Panc1 (cell line): ENCODE results near the gene THSD7A. TPM values are rescaled to one million over a fixed set of nuclear protein-coding genes. Genes with fewer than 3 reads are reported as not detected.

Source experiments
- ATAC-seq: fragments of 200-7000 bp; cut with Tn5 transposase; 2 replicates; pipeline ENCODE4 v1.9.1; 2020; ENCODE audit warnings: mild to moderate bottlenecking, moderate library complexity
- BruUV-seq: library from RNA; stranded (reverse); fragments of 400-500 nt; replicated peaks from 2 replicates; lab custom pipeline; 2021; lab: Mats Ljungman, UMichigan
- CTCF ChIA-PET: fragments of 300-600 bp; sonication (Branson Sonifier 250); formaldehyde crosslinking; loops from one replicate; lab custom pipeline; 2022; ENCODE audit warnings: antibody characterized with exemption; lab: Charles Lee
- POLR2A ChIA-PET: fragments of 300-600 bp; sonication (Branson Sonifier 250); formaldehyde crosslinking; loops from one replicate; lab custom pipeline; 2022; ENCODE audit warnings: antibody characterized with exemption; lab: Charles Lee
- DNase-seq: peaks from one replicate; pipeline ENCODE4 v3.0.0-alpha.2; 2010; ENCODE audit warnings: low read depth, low spot score
- H3K27ac ChIP-seq: 2 replicates; pipeline ENCODE4 v1.5.1; 2011; ENCODE audit warnings: mild to moderate bottlenecking, low read length, inconsistent platforms
- H3K27me3 ChIP-seq: fragments of 200-500 bp; sonication (Bioruptor generic); 2 replicates; pipeline ENCODE4 v1.6.0; 2014; ENCODE audit warnings: low read length, inconsistent platforms; ENCODE audit not compliant: control insufficient read depth, insufficient read depth
- H3K36me3 ChIP-seq: fragments of 200-500 bp; sonication (Bioruptor generic); 2 replicates; pipeline ENCODE4 v1.5.1; 2014; ENCODE audit warnings: inconsistent platforms, mild to moderate bottlenecking, low read length, moderate library complexity; ENCODE audit not compliant: control insufficient read depth, insufficient read depth
- H3K4me1 ChIP-seq: 2 replicates; pipeline ENCODE4 v1.5.1; 2011; ENCODE audit warnings: inconsistent platforms, mild to moderate bottlenecking, low read length, moderate library complexity; ENCODE audit not compliant: control insufficient read depth, insufficient read depth
- H3K4me3 ChIP-seq, 2 experiments: 2 replicates each; pipeline ENCODE4 v1.5.1; 2011 to 2012; ENCODE audit warnings: low read depth in 2 of 2, low read length in 2 of 2, mild to moderate bottlenecking in 2 of 2, inconsistent platforms in 1 of 2, moderate library complexity in 1 of 2
- H3K9me3 ChIP-seq: fragments of 200-500 bp; sonication (Bioruptor generic); 2 replicates; pipeline ENCODE4 v1.5.1; 2014; ENCODE audit warnings: low read depth, mild to moderate bottlenecking, inconsistent platforms, low read length, moderate library complexity; ENCODE audit not compliant: control insufficient read depth, insufficient read depth
- POLR2AphosphoS5 ChIP-seq: IDR thresholded peaks from 2 replicates; pipeline ENCODE4 v1.6.1; 2012; ENCODE audit warnings: mild to moderate bottlenecking, low read depth, low read length, moderate library complexity
- SIN3A ChIP-seq: IDR thresholded peaks from 2 replicates; pipeline ENCODE4 v1.6.1; 2012; ENCODE audit warnings: low read depth, mild to moderate bottlenecking, low read length, moderate library complexity, borderline replicate concordance; ENCODE audit not compliant: insufficient read depth
- TCF7L2 ChIP-seq: IDR thresholded peaks from 2 replicates; pipeline ENCODE4 v1.6.1; 2011; ENCODE audit warnings: mild to moderate bottlenecking, low read depth, low read length, inconsistent platforms
- in situ Hi-C: cut with HindIII; loops from 2 replicates; pipeline ENCODE4 v1.10.0; 2016; ENCODE audit warnings: low sequenced_read_pairs, low pct_unique_long_range_greater_than_20kb
- intact Hi-C: fragments of 100-400 bp; cut with micrococcal nuclease; formaldehyde crosslinking; loops from one replicate; pipeline ENCODE4 v1.10.0; 2022; ENCODE audit not compliant: unreplicated experiment
- total RNA-seq: library from RNA; stranded (reverse); gene quantifications from one replicate; pipeline ENCODE4 v1.2.1, GENCODE V29; 2021; ENCODE audit not compliant: unreplicated experiment
- TF ChIP-seq, protein P1 (sequence below): fragments of 450-650 bp; IDR thresholded peaks from 2 replicates; pipeline ENCODE4 v1.5.1; 2017; ENCODE audit warnings: mild to moderate bottlenecking
- TF ChIP-seq, protein P2 (sequence below), 2 experiments: IDR thresholded peaks; 2 replicates each; pipeline ENCODE4 v1.6.1; 2011 to 2012; ENCODE audit warnings: low read depth in 2 of 2, control low read depth in 1 of 2, low read length in 1 of 2, mild to moderate bottlenecking in 1 of 2, moderate library complexity in 1 of 2; ENCODE audit not compliant: insufficient read depth in 1 of 2

Gene THSD7A
- total RNA-seq, 1 experiment from 2014 or later, result 38.6 TPM

DNA sequence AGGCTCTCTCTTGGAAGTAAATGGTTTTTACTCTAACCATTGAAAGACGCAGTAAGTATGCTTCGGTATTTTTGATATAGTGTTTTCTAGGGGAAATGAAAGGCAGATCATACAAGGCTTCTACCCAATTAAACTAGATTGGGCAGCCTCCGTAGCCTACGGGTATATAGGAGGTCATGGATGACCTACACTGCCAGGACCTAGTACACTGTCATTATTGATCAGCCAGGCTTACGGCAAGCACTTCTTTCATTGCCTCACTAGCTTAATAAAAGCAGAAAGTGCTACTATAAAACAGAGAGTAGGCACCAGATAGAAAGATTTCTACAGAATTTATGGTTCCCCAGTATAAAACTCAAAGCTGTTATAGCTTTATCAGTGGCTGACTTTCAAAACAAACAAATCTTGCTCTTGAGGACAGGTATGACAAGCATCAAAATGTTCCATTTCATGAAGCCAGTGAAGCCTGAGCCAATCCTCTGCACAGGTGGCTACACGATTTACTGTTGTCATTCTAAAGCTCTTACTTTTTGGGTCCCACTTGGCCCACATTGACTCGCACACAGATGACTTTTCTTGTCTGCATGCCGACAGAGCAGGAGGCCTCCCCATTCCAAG, 358.1 kb downstream of the THSD7A start:
- H3K27ac ChIP-seq, result no peak overlapping the region
- no peaks in the 10 kb centered on the region for H3K9me3 ChIP-seq
- ChIA-PET CTCF (no interaction called here), POLR2A (no interaction called here)
- no TSS peak for BruUV-seq
- H3K27me3 ChIP-seq, result no peaks in the 10 kb centered on the region
- H3K4me1 ChIP-seq, result no peaks in the 10 kb centered on the region
- no peaks in the 10 kb centered on the region; the same call in 1 of the 2 replicates for H3K36me3 ChIP-seq
- H3K4me3 ChIP-seq, result no peak overlapping the region
- in situ Hi-C loops, result no loop called here
- intact Hi-C loops, result no loop called here
- ATAC-seq (no peak), DNase-seq (no peak)
- no peak for TF ChIP-seq TCF7L2
- TF ChIP-seq POLR2AphosphoS5, result no peak

DNA sequence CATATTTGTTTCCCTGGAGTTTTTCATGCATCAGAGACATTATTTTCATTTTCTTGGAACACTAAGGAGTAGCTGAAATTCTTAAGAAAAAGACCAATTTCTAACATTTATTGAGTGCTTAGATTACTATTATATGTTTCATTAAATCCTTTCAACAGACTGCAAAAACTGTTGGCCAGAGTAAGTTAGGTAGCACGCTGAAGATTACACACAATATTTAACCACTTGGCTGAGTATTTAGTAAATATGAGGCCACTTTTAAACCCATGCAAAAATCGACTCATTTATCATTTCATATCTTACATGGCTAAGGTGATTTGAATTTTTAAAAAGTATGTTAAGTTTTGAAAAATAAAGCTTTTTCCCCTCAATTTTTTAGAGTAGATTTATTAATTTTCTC, 358.8 kb downstream of the THSD7A start:
- intact Hi-C loops (no loop called here), in situ Hi-C loops (no loop called here)
- Histone ChIP-seq H3K27me3 (no peaks in the 10 kb centered on the region), H3K27ac (no peak overlapping the region), H3K9me3 (no peaks in the 10 kb centered on the region), H3K4me1 (no peaks in the 10 kb centered on the region), H3K36me3 (no peaks in the 10 kb centered on the region; the same call in 1 of the 2 replicates), H3K4me3 (no peak overlapping the region)
- ChIA-PET POLR2A (no interaction called here), CTCF (no interaction called here)
- TF ChIP-seq SIN3A (no peak), TCF7L2 (no peak), POLR2AphosphoS5 (no peak)
- TF ChIP-seq, protein P1, sequence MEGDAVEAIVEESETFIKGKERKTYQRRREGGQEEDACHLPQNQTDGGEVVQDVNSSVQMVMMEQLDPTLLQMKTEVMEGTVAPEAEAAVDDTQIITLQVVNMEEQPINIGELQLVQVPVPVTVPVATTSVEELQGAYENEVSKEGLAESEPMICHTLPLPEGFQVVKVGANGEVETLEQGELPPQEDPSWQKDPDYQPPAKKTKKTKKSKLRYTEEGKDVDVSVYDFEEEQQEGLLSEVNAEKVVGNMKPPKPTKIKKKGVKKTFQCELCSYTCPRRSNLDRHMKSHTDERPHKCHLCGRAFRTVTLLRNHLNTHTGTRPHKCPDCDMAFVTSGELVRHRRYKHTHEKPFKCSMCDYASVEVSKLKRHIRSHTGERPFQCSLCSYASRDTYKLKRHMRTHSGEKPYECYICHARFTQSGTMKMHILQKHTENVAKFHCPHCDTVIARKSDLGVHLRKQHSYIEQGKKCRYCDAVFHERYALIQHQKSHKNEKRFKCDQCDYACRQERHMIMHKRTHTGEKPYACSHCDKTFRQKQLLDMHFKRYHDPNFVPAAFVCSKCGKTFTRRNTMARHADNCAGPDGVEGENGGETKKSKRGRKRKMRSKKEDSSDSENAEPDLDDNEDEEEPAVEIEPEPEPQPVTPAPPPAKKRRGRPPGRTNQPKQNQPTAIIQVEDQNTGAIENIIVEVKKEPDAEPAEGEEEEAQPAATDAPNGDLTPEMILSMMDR, result no peak
- TF ChIP-seq, protein P2, sequence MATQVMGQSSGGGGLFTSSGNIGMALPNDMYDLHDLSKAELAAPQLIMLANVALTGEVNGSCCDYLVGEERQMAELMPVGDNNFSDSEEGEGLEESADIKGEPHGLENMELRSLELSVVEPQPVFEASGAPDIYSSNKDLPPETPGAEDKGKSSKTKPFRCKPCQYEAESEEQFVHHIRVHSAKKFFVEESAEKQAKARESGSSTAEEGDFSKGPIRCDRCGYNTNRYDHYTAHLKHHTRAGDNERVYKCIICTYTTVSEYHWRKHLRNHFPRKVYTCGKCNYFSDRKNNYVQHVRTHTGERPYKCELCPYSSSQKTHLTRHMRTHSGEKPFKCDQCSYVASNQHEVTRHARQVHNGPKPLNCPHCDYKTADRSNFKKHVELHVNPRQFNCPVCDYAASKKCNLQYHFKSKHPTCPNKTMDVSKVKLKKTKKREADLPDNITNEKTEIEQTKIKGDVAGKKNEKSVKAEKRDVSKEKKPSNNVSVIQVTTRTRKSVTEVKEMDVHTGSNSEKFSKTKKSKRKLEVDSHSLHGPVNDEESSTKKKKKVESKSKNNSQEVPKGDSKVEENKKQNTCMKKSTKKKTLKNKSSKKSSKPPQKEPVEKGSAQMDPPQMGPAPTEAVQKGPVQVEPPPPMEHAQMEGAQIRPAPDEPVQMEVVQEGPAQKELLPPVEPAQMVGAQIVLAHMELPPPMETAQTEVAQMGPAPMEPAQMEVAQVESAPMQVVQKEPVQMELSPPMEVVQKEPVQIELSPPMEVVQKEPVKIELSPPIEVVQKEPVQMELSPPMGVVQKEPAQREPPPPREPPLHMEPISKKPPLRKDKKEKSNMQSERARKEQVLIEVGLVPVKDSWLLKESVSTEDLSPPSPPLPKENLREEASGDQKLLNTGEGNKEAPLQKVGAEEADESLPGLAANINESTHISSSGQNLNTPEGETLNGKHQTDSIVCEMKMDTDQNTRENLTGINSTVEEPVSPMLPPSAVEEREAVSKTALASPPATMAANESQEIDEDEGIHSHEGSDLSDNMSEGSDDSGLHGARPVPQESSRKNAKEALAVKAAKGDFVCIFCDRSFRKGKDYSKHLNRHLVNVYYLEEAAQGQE (IDR thresholded peaks at IDR 0.05; ENCODE audit: insufficient read depth in 1 of 2, low read depth in 2 of 2, low read length in 1 of 2), result no peak
- no TSS peak for BruUV-seq
- DNase-seq, result no peak
- ATAC-seq, result no peak

DNA sequence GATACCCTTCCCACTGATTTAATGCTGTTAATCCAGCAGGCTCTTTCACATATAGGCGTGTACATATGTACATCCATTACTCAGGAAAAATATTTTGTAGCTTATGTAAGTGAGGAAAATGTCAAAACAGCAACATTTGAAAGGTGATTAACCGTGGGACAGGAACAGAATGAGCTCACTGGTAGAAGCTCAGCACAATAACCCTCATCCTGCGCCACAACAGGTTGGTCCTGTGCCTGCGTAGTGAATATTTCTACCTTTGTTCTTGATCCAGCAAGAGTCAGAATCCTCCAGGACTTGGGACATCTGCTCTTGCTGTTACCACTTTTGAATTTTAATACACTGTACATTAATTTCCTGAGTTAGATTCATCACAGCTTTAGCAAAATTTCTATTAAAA, 359.4 kb downstream of the THSD7A start:
- no peak for TF ChIP-seq POLR2AphosphoS5
- TF ChIP-seq, protein P1, result no peak
- TF ChIP-seq TCF7L2, result no peak
- TF ChIP-seq, protein P2 (IDR thresholded peaks at IDR 0.05; ENCODE audit: insufficient read depth in 1 of 2, low read depth in 2 of 2, low read length in 1 of 2), result no peak
- TF ChIP-seq SIN3A, result no peak
- Histone ChIP-seq H3K9me3 (no peaks in the 10 kb centered on the region), H3K4me1 (no peaks in the 10 kb centered on the region), H3K27ac (no peak overlapping the region), H3K27me3 (no peaks in the 10 kb centered on the region), H3K4me3 (no peak overlapping the region), H3K36me3 (no peaks in the 10 kb centered on the region; the same call in 1 of the 2 replicates)
- ATAC-seq (no peak), DNase-seq (no peak)
- in situ Hi-C loops, result no loop called here
- intact Hi-C loops, result no loop called here
- CTCF ChIA-PET, result no interaction called here
- no TSS peak for BruUV-seq
- POLR2A ChIA-PET, result no interaction called here
